Fibroblast of lung (primary cell): ENCODE measurements around the gene NLGN1. TPM values are rescaled to one million over a fixed set of nuclear protein-coding genes. Genes with fewer than 3 reads are reported as not detected.

Experiments
- DNase-seq, 2 donors: peaks; one replicate each; pipeline versions ENCODE4 v3.0.0 to v3.0.0-alpha.2; 2010; ENCODE audit warnings: low read depth in 2 of 2
- H2AFZ ChIP-seq: 2 replicates; pipeline ENCODE4 v1.5.1; 2012; ENCODE audit warnings: low read length, control low read depth, inconsistent platforms
- H3K27ac ChIP-seq: 2 replicates; pipeline ENCODE4 v1.5.1; 2011; ENCODE audit warnings: low read length, control low read depth; ENCODE audit not compliant: insufficient read depth
- H3K27me3 ChIP-seq: 2 replicates; pipeline ENCODE4 v1.5.1; 2011; ENCODE audit warnings: mild to moderate bottlenecking, low read length; ENCODE audit not compliant: control insufficient read depth, insufficient read depth
- H3K36me3 ChIP-seq: 2 replicates; pipeline ENCODE4 v1.5.1; 2011; ENCODE audit warnings: low read length; ENCODE audit not compliant: control insufficient read depth, insufficient read depth
- H3K4me1 ChIP-seq: 2 replicates; pipeline ENCODE4 v1.5.1; 2011; ENCODE audit warnings: low read length; ENCODE audit not compliant: control insufficient read depth, insufficient read depth; ENCODE audit errors: extremely low read depth
- H3K4me2 ChIP-seq: 2 replicates; pipeline ENCODE4 v1.5.1; 2011; ENCODE audit warnings: low read length, control low read depth; ENCODE audit not compliant: insufficient read depth; ENCODE audit errors: extremely low read depth
- H3K4me3 ChIP-seq, 4 experiments: fragments of 200-600 bp in 1 of 4; sonication (generic) in 1 of 4; replicated peaks in 1 of 4; 2 replicates each; pipeline ENCODE4 v1.5.1; 2011 to 2016; ENCODE audit warnings: low read length in 4 of 4, low read depth in 3 of 4, mild to moderate bottlenecking in 3 of 4, control low read depth in 2 of 4, inconsistent platforms in 1 of 4, mixed read lengths in 1 of 4; ENCODE audit not compliant: insufficient read depth in 1 of 4; ENCODE audit errors: control extremely low read depth in 1 of 4
- H3K79me2 ChIP-seq: 2 replicates; pipeline ENCODE4 v1.5.1; 2012; ENCODE audit warnings: mild to moderate bottlenecking, low read length, inconsistent platforms; ENCODE audit not compliant: control insufficient read depth, insufficient read depth
- H3K9ac ChIP-seq: 2 replicates; pipeline ENCODE4 v1.5.1; 2011; ENCODE audit warnings: mild to moderate bottlenecking, low read length, control low read depth; ENCODE audit not compliant: insufficient read depth
- H3K9me3 ChIP-seq: 2 replicates; pipeline ENCODE4 v1.5.1; 2012; ENCODE audit warnings: low read depth, low read length; ENCODE audit not compliant: control insufficient read depth, insufficient read depth
- H4K20me1 ChIP-seq: 2 replicates; pipeline ENCODE4 v1.5.1; 2011; ENCODE audit warnings: low read length; ENCODE audit not compliant: control insufficient read depth, insufficient read depth; ENCODE audit errors: extremely low read depth
- CTCF ChIP-seq, 2 donors: IDR thresholded peaks in 1 of 2; conservative IDR thresholded peaks in 1 of 2; 1 replicate in 1 of 2; 2 replicates in 1 of 2; pipeline ENCODE4 v1.5.1; 2011 to 2012; ENCODE audit warnings: low read length in 2 of 2, control low read depth in 1 of 2, inconsistent platforms in 1 of 2, low read depth in 1 of 2, mild to moderate bottlenecking in 1 of 2
- EZH2 ChIP-seq: IDR thresholded peaks from 2 replicates; pipeline ENCODE4 v1.5.1; 2012; ENCODE audit warnings: low read length, control low read depth, mild to moderate bottlenecking; ENCODE audit errors: missing control alignments
- polyA plus RNA-seq, 2 donors: library from polyadenylated mRNA; depleted of rRNA in 1 of 2; stranded (reverse) in 1 of 2; unstranded in 1 of 2; fragments of >200 nt; gene quantifications; 2 replicates each; pipeline ENCODE4 v1.2.1, GENCODE V29; 2011 to 2012; ENCODE audit warnings: missing spikeins in 1 of 2
- total RNA-seq: library from RNA; depleted of rRNA; stranded (reverse); fragments of >200 nt; gene quantifications from 2 replicates; pipeline ENCODE4 v1.2.1, GENCODE V29; 2014

The NLGN1 gene
- total and polyA plus RNA-seq, 2 donors (not counting 1 experiment from before 2014, with no cell fraction given) = 0.61 to 2.1 TPM

DNA sequence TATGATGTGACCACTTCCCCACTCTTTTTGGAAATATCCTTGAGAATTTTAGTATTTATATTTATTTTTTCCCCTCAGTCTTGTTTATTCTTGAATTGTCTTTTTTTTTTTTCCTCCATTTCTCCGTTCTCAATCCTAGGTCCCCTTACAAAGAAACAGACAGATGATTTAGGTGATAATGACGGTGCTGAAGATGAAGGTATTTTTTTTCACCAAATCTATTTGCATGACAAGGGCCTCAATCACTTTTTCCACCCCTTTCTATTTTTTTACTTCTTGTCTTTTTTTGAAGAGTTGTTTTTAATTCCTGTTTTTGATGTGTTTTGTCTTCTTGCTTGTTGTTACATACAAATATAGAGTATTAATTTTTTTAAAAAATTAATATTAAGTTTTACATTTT lies 402.6 kb downstream of the NLGN1 start:
- no peaks in the 10 kb centered on the region for H3K36me3 ChIP-seq
- no peak overlapping the region for H3K4me3 ChIP-seq
- DNase-seq = no peak
- no peaks in the 10 kb centered on the region for H4K20me1 ChIP-seq
- no peaks in the 10 kb centered on the region for H3K4me1 ChIP-seq
- H3K27me3 ChIP-seq = no peaks in the 10 kb centered on the region
- H3K9me3 ChIP-seq = no peaks in the 10 kb centered on the region
- no peak overlapping the region for H2AFZ ChIP-seq
- TF ChIP-seq CTCF (conservative IDR thresholded peaks at IDR 0.05 in 1 of 2, IDR thresholded peaks at IDR 0.05 in 1 of 2; ENCODE audit: low read depth in 1 of 2, low read length in 2 of 2) = no peak
- TF ChIP-seq EZH2 = no peak
- H3K27ac ChIP-seq = no peak overlapping the region
- no peak overlapping the region for H3K9ac ChIP-seq
- H3K4me2 ChIP-seq = no peak overlapping the region
- H3K79me2 ChIP-seq = no peaks in the 10 kb centered on the region

DNA sequence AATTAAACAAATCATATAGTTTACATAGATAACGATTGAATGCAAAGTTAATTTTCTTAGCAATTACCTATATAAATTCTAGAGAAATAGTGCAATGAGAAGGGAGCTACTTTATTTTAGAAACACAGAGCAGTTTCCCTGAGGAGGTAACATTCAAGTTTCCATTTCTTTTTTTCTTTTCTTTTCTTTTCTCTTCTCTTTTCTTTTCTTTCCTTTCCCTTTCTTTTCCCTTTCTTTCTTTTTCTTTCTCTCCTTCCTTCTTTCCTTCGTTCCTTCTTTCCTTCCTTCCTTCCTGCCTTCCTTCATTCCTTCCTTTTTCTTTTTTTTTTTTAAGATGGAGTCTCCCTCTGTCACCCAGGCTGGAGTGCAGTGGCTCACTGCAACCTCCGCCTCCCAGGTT lies 417.3 kb downstream of the NLGN1 start:
- Histone ChIP-seq H2AFZ (no peak overlapping the region), H4K20me1 (no peaks in the 10 kb centered on the region), H3K79me2 (no peaks in the 10 kb centered on the region), H3K27ac (no peak overlapping the region), H3K36me3 (no peaks in the 10 kb centered on the region), H3K4me1 (no peaks in the 10 kb centered on the region), H3K4me3 (no peak overlapping the region), H3K9me3 (no peaks in the 10 kb centered on the region), H3K4me2 (no peak overlapping the region), H3K27me3 (no peaks in the 10 kb centered on the region), H3K9ac (no peak overlapping the region)
- TF ChIP-seq EZH2 (no peak), CTCF (conservative IDR thresholded peaks at IDR 0.05 in 1 of 2, IDR thresholded peaks at IDR 0.05 in 1 of 2; ENCODE audit: low read depth in 1 of 2, low read length in 2 of 2) (no peak)
- no peak for DNase-seq

GRCh38 chr3:173819368-173819767 lies 421.8 kb downstream of the NLGN1 start:
- Histone ChIP-seq H3K9ac (no peak overlapping the region), H2AFZ (no peak overlapping the region), H3K27me3 (no peaks in the 10 kb centered on the region), H3K4me2 (no peak overlapping the region), H4K20me1 (no peaks in the 10 kb centered on the region), H3K27ac (no peak overlapping the region), H3K9me3 (no peaks in the 10 kb centered on the region), H3K4me1 (no peaks in the 10 kb centered on the region), H3K79me2 (no peaks in the 10 kb centered on the region), H3K36me3 (no peaks in the 10 kb centered on the region), H3K4me3 (no peak overlapping the region)
- peak; percentile 6 to 14 for DNase-seq
- TF ChIP-seq EZH2 (no peak), CTCF (conservative IDR thresholded peaks at IDR 0.05 in 1 of 2, IDR thresholded peaks at IDR 0.05 in 1 of 2; ENCODE audit: low read depth in 1 of 2, low read length in 2 of 2) (no peak)
